Neural crest cell (in vitro differentiated cells): ENCODE data around the gene GLRX. TPM values are rescaled to one million over a fixed set of nuclear protein-coding genes. Genes with fewer than 3 reads are reported as not detected.
A peak's percentile ranks its signal among the peaks of the same experiment; 100 is the strongest.
"Not testable (repeated sequence)": the region's sequence is repeated elsewhere in the genome, so short reads cannot be mapped to it uniquely, and the experiment has no call there.

Experiments used
- DNase-seq: peaks from one replicate; pipeline ENCODE4 v3.0.0; 2021; ENCODE audit warnings: low read depth, mixed read lengths, low spot score
- H3K27ac Mint-ChIP-seq: one replicate; pipeline ENCODE4 v1.8.0; 2021; ENCODE audit warnings: mild to moderate bottlenecking, mixed read lengths; ENCODE audit not compliant: unreplicated experiment
- H3K27me3 Mint-ChIP-seq: 2 replicates; pipeline ENCODE4 v1.8.0; 2021; ENCODE audit warnings: low read depth, mild to moderate bottlenecking, mixed read lengths
- H3K36me3 Mint-ChIP-seq: 2 replicates; pipeline ENCODE4 v1.8.0; 2021; ENCODE audit warnings: low read depth, mild to moderate bottlenecking, mixed read lengths
- H3K4me1 Mint-ChIP-seq: 2 replicates; pipeline ENCODE4 v1.8.0; 2021; ENCODE audit warnings: mixed read lengths
- H3K4me3 Mint-ChIP-seq: one replicate; pipeline ENCODE4 v1.8.0; 2021; ENCODE audit warnings: mild to moderate bottlenecking, mixed read lengths
- H3K9me3 Mint-ChIP-seq: 2 replicates; pipeline ENCODE4 v1.8.0; 2021; ENCODE audit warnings: mixed read lengths
- total RNA-seq: library from RNA; stranded (reverse); gene quantifications from 2 replicates; pipeline ENCODE4 v1.2.1, GENCODE V29; 2021
- TF ChIP-seq, protein P1 (sequence below): fragments of 200-600 bp; sonication (generic); conservative IDR thresholded peaks from 2 replicates; pipeline ENCODE4 v1.5.0; 2021; ENCODE audit warnings: antibody characterized with exemption, mild to moderate bottlenecking

The GLRX gene
- total RNA-seq, 1 donor from 2014 or later: 10.3 TPM

DNA sequence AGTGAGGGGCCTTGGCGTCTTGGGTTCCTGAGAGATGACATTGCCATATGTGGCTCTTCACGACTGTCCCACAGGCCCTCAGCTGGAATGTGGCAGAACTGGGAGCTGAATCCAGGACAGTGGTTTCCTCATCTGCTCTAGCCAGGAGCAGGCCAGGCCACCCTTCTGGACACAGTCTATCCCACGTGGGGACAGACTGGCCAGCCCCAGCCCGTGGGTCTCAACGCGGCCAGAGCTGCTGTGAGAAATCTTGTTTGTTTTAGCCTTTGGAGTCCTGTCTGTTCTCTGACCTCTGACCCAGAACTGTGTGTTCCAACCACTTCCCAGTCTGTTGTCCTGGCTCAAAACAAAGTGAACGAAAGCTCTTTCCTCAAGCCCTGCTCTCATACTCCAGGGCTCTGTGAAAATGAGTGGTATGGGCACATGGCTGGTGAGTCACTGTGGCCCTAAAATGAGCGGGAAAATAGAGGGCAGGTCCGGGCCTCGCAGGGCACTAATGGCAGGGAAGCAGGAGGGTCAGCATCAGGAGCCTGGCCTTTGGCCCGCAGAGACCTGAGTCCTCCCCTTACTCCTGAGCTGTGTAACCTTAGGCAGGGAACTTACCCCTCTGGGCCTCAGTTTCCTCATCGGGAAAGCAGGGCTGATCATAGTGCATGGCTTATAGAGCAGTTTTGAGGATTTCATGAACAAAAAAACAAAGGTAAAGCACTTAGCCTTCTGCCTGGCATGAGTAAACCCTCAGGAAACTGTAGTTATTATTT, 34.8 kb upstream of the GLRX start:
- Mint-ChIP-seq H3K4me3 (no peak overlapping the region), H3K27ac (peak overlapping the region; percentile 93), H3K36me3 (no peaks in the 10 kb centered on the region), H3K27me3 (no peaks in the 10 kb centered on the region), H3K4me1 (peaks cover 62% of the 10 kb centered on the region), H3K9me3 (no peaks in the 10 kb centered on the region)
- peak; percentile 5 for DNase-seq
- TF ChIP-seq, protein P1, sequence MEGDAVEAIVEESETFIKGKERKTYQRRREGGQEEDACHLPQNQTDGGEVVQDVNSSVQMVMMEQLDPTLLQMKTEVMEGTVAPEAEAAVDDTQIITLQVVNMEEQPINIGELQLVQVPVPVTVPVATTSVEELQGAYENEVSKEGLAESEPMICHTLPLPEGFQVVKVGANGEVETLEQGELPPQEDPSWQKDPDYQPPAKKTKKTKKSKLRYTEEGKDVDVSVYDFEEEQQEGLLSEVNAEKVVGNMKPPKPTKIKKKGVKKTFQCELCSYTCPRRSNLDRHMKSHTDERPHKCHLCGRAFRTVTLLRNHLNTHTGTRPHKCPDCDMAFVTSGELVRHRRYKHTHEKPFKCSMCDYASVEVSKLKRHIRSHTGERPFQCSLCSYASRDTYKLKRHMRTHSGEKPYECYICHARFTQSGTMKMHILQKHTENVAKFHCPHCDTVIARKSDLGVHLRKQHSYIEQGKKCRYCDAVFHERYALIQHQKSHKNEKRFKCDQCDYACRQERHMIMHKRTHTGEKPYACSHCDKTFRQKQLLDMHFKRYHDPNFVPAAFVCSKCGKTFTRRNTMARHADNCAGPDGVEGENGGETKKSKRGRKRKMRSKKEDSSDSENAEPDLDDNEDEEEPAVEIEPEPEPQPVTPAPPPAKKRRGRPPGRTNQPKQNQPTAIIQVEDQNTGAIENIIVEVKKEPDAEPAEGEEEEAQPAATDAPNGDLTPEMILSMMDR: no peak

DNA sequence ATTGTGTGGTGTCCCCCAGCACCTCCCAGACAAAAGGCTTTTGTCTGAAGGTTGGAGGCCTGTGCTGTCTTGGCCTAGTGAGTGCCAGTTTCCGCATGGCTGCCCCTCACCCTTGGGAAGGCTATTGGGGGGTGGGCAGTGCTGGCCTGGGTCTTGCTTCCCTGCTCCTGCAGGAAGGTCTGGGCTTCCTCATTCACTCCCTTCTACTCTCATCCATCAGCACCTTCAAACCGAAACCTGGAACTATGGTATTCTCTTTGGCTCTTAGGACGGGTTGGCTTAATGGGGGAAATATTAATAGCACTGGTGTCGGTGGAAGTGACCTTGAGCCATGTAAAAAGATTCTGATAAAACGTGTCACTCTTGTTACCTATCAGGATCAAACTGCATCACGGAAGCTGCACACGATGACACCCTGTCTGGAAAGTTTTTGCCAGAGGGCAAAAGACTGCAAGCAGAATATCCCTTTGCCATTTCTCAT, 34.0 kb upstream of the GLRX start:
- Mint-ChIP-seq H3K4me1 (peaks cover 56% of the 10 kb centered on the region), H3K27me3 (no peaks in the 10 kb centered on the region), H3K36me3 (no peaks in the 10 kb centered on the region), H3K27ac (peak overlapping the region; percentile 15), H3K9me3 (no peaks in the 10 kb centered on the region), H3K4me3 (no peak overlapping the region)
- DNase-seq: peak; percentile 8
- TF ChIP-seq, protein P1: no peak

DNA sequence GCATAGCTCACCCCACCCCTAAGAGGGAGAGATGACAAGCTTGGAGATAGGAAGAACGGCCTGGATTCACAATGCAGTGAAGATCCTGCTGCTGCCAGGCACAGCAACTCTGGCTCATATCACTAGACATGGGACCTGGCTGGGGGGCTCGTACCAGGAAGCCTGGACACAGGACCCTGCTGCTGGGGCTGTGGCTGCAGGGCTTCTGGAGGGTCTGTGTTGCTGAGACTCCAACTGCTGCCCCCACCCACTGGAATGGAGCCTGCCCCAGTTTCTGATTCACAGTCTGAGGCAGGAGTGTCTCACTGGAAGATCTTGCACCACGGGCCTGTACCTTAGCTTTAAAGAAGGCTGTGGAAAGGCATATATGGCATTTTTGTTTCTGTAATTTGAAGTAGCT, 31.0 kb upstream of the GLRX start:
- Mint-ChIP-seq H3K27ac (no peak overlapping the region), H3K9me3 (no peaks in the 10 kb centered on the region), H3K4me3 (no peak overlapping the region), H3K36me3 (no peaks in the 10 kb centered on the region), H3K27me3 (no peaks in the 10 kb centered on the region), H3K4me1 (peaks cover 31% of the 10 kb centered on the region)
- DNase-seq: no peak
- TF ChIP-seq, protein P1: no peak

DNA sequence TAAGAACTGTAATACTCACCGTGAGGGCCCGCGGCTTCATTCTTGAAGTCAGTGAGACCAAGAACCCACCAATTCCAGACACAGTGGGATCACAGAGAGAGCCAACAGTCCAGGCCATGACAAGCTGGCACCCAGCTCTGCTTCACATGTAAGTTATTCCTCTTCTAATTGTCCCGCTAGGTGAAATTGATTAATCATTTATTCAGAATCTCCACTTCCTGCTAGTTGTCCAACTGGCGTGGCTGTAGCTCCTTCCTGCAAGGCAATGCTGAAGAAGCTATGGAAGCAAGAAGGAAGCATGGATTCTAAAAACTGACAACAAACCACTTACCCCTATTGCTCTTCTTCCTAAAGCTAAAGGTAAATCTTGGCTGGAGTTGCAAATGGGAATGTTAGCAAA, 30.0 kb upstream of the GLRX start:
- no peaks in the 10 kb centered on the region for H3K9me3 Mint-ChIP-seq
- H3K36me3 Mint-ChIP-seq: no peaks in the 10 kb centered on the region

DNA sequence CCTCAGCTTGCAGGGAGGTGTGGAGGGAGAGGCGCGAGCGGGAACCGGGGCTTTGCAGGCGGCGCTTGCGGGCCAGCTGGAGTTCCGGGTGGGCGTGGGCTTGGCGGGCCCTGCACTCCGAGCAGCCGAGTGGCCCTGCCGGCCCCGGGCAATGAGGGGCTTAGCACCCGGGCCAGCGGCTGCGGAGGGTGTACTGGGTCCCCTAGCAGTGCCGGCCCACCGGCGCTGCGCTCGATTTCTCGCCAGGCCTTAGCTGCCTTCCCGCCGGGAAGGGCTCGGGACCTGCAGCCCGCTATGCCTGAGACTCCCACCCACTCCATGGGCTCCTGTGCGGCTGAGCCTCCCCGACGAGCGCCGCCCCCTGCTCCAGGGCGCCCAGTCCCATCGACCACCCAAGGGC, 28.6 kb upstream of the GLRX start:
- not testable (repeated sequence) for H3K9me3 Mint-ChIP-seq, H3K27ac Mint-ChIP-seq, H3K4me3 Mint-ChIP-seq, H3K27me3 Mint-ChIP-seq, DNase-seq, H3K4me1 Mint-ChIP-seq, H3K36me3 Mint-ChIP-seq

More for the DNA sequence above, 30.0 kb upstream of the GLRX start:
- Mint-ChIP-seq H3K27me3 (no peaks in the 10 kb centered on the region), H3K4me3 (no peak overlapping the region), H3K27ac (no peak overlapping the region), H3K4me1 (peaks cover 23% of the 10 kb centered on the region)
- DNase-seq: no peak
- TF ChIP-seq, protein P1: no peak

DNA sequence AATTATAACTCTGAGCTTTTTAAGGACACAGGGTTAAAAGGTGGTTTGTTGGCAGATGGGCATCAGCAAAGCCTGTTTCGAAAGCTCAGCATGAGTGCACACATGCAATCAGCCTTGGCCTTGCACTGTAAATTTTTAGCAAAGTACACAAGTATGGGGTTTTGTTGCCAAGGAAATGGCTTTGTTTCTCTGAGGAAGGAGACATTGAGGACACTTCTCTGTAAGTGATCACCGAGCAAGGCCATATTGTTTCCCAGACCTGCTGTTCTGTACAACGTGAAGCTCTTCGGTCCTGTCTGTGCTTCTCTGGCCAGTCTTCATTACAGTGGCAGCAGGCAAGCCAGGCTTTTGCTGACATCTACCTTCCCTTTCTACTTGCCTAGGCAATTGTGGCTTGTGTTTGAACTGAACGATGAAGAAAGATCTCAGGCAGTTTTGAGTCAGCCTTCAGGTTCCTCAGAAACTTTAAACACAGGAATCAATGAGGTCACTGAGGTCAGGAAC, 27.9 kb upstream of the GLRX start:
- no peaks in the 10 kb centered on the region for H3K36me3 Mint-ChIP-seq

More for the DNA sequence above, 27.9 kb upstream of the GLRX start:
- peaks cover 3% of the 10 kb centered on the region for H3K4me1 Mint-ChIP-seq
- no peak overlapping the region for H3K4me3 Mint-ChIP-seq
- H3K9me3 Mint-ChIP-seq: no peaks in the 10 kb centered on the region
- H3K27ac Mint-ChIP-seq: no peak overlapping the region
- TF ChIP-seq, protein P1: no peak
- DNase-seq: no peak
- H3K27me3 Mint-ChIP-seq: no peaks in the 10 kb centered on the region
